H1 (cell line): ENCODE measurements around the gene HAO1. TPM values are rescaled to one million over a fixed set of nuclear protein-coding genes. Genes with fewer than 3 reads are reported as not detected.

Source experiments
- GABPA ChIP-seq: IDR thresholded peaks from 2 replicates; pipeline ENCODE4 v1.6.1; 2011; ENCODE audit warnings: mild to moderate bottlenecking, low read length, moderate library complexity, borderline replicate concordance; ENCODE audit not compliant: insufficient read depth
- MAFK ChIP-seq: IDR thresholded peaks from 2 replicates; pipeline ENCODE4 v1.6.1; 2012; ENCODE audit warnings: low read depth, mild to moderate bottlenecking, improper control_type of control experiment, low read length
- RFX5 ChIP-seq: IDR thresholded peaks from 2 replicates; pipeline ENCODE4 v1.6.1; 2011; ENCODE audit warnings: low read depth, low read length, improper control_type of control experiment, borderline replicate concordance
- ZNF274 ChIP-seq: IDR thresholded peaks from 2 replicates; pipeline ENCODE4 v1.7.0; 2012; ENCODE audit warnings: low read length, borderline replicate concordance; ENCODE audit errors: extremely low read depth
- polyA plus RNA-seq, 7 experiments: library from polyadenylated mRNA; depleted of rRNA in 3 of 7; stranded (reverse) in 5 of 7; unstranded in 2 of 7; fragments of >200 nt in 5 of 7; fragments of 200-250 nt in 2 of 7; gene quantifications; 1 replicate in 5 of 7; 2 replicates in 1 of 7; 4 replicates in 1 of 7; pipeline versions ENCODE4 v1.2.1 to v1.2.3, GENCODE V29; 2011 to 2013; ENCODE audit warnings: missing spikeins in 2 of 7, mixed read lengths in 2 of 7
- total RNA-seq: library from RNA; stranded (reverse); fragmentation: NEBNext Ultra II Directional; extraction: Animal tissue kit (Norgen Biotek cat#: 25700); gene quantifications from 2 replicates; pipeline ENCODE4 v1.2.1, GENCODE V29; 2021

The HAO1 gene
- total and polyA plus RNA-seq, 2 of the 8 experiments (the other 6 are each of a cell fraction or from before 2014, with no cell fraction given) = not detected

DNA sequence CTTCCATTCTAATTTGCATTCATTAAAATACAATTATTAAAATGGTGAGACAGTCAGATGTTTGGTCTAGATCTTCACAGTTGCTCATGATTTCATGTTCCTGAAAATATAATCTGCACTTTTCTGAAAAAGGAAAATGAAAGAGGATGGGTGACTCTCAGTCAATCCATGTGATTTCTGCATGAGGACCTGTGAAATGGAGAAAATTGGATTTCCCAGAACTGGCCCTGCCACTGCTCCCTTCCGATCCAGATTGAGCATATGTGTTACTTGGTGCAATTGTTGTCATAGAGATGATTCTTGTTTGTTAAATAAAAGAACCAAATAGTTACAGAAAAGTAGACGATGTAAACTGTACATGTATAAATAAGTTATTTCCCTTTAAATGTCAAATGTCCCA is 37.4 kb downstream of the HAO1 start (continued):
- TF ChIP-seq MAFK = no peak
- no peak for TF ChIP-seq GABPA
- TF ChIP-seq RFX5 = no peak
- no peak for TF ChIP-seq ZNF274
